K562 (cell line): Measurements from ENCODE around the gene ESRRG. TPM values are rescaled to one million over a fixed set of nuclear protein-coding genes. Genes with fewer than 3 reads are reported as not detected.
A peak's percentile ranks its signal among the peaks of the same experiment; 100 is the strongest.

Source experiments
- ATAC-seq: fragments of 200-7000 bp; cut with Tn5 transposase; 3 replicates; pipeline ENCODE4 v1.9.1; 2020; ENCODE audit warnings: moderate library complexity
- BruUV-seq: library from RNA; stranded (reverse); fragments of 400-500 nt; replicated peaks from 2 replicates; lab custom pipeline; 2021; lab: Mats Ljungman, UMichigan
- CTCF ChIA-PET: fragments of 300-600 bp; formaldehyde crosslinking; extraction: SDS; loops from one replicate; lab custom pipeline; 2021; ENCODE audit warnings: low intra/inter-chr PET ratio; lab: Yijun Ruan, JAX
- POLR2A ChIA-PET: fragments of 300-600, 350-650 bp; sonication (Branson Sonifier 250); formaldehyde crosslinking; extraction: SDS; loops from one replicate; lab custom pipeline; 2021; ENCODE audit warnings: antibody characterized with exemption, inconsistent platforms; lab: Yijun Ruan, JAX
- DNase-seq, 4 experiments: peaks; one replicate each; pipeline versions ENCODE4 v3.0.0 to v3.0.0-alpha.2; 2011 to 2018; ENCODE audit warnings: low spot score in 3 of 4, mixed read lengths in 3 of 4; ENCODE audit errors: extremely low read depth in 1 of 4
- FAIRE-seq: peaks from 2 replicates; lab custom pipeline; 2011; peaks lifted over from hg19 to GRCh38; lab: Jason Lieb, UNC
- H2AFZ ChIP-seq: 2 replicates; pipeline ENCODE4 v1.6.0; 2011; ENCODE audit warnings: low read depth, low read length, control low read depth, inconsistent platforms
- H3K27ac ChIP-seq: fragments of 200-600 bp; 3 replicates; pipeline ENCODE4 v1.8.0; 2011; ENCODE audit warnings: low read depth, mild to moderate bottlenecking, control low read depth, inconsistent platforms, low read length, moderate library complexity, mixed read lengths; ENCODE audit errors: extremely low read depth
- H3K27me3 ChIP-seq, 2 experiments: fragments of 300-600 bp in 1 of 2; 2 replicates in 1 of 2; 3 replicates in 1 of 2; pipeline versions ENCODE4 v1.6.0 to v1.8.0; 2011; ENCODE audit warnings: inconsistent platforms in 2 of 2, low read length in 2 of 2, mild to moderate bottlenecking in 1 of 2, mixed read lengths in 1 of 2, moderate library complexity in 1 of 2; ENCODE audit not compliant: control insufficient read depth in 2 of 2, insufficient read depth in 2 of 2
- H3K36me3 ChIP-seq: fragments of 300-600 bp; 3 replicates; pipeline ENCODE4 v1.8.0; 2011; ENCODE audit warnings: mild to moderate bottlenecking, low read length, inconsistent platforms; ENCODE audit not compliant: control insufficient read depth, insufficient read depth
- H3K4me1 ChIP-seq, 2 experiments: fragments of 200-600 bp in 1 of 2; replicated peaks in 1 of 2; 2 replicates in 1 of 2; 3 replicates in 1 of 2; pipeline versions ENCODE4 v1.5.1 to v1.8.0; 2011; ENCODE audit warnings: inconsistent platforms in 2 of 2, low read length in 2 of 2, mild to moderate bottlenecking in 1 of 2, mixed read lengths in 1 of 2, moderate library complexity in 1 of 2; ENCODE audit not compliant: control insufficient read depth in 2 of 2, insufficient read depth in 2 of 2
- H3K4me2 ChIP-seq: 2 replicates; pipeline ENCODE4 v1.6.1; 2011; ENCODE audit warnings: low read length, control low read depth, inconsistent platforms, mixed read lengths; ENCODE audit not compliant: insufficient read depth
- H3K4me3 ChIP-seq: fragments of 200-600 bp; sonication (generic), shearing (Covaris generic); 2 replicates; pipeline ENCODE4 v1.5.1; 2016; ENCODE audit warnings: control low read depth, inconsistent platforms
- H3K79me2 ChIP-seq: fragments of 200-600 bp; 3 replicates; pipeline ENCODE4 v1.8.0; 2011; ENCODE audit warnings: low read length, inconsistent platforms; ENCODE audit not compliant: control insufficient read depth, insufficient read depth
- H3K9ac ChIP-seq, 2 experiments: 2 replicates each; pipeline versions ENCODE4 v1.6.0 to v1.6.1; 2011; ENCODE audit warnings: low read depth in 2 of 2, low read length in 2 of 2, control low read depth in 1 of 2, inconsistent platforms in 1 of 2, mild to moderate bottlenecking in 1 of 2, mixed read lengths in 1 of 2; ENCODE audit not compliant: insufficient read depth in 1 of 2
- H3K9me1 ChIP-seq: one replicate; pipeline ENCODE4 v1.6.0; 2011; ENCODE audit warnings: inconsistent platforms, mild to moderate bottlenecking, low read length, moderate library complexity; ENCODE audit not compliant: control insufficient read depth, insufficient read depth
- H3K9me3 ChIP-seq: replicated peaks from 2 replicates; pipeline ENCODE4 v1.5.1; 2011; ENCODE audit warnings: low read depth, low read length, inconsistent platforms; ENCODE audit not compliant: control insufficient read depth, insufficient read depth
- H4K20me1 ChIP-seq: replicated peaks from 2 replicates; pipeline ENCODE4 v1.6.1; 2011; ENCODE audit warnings: low read length, inconsistent platforms, mixed read lengths; ENCODE audit not compliant: control insufficient read depth, insufficient read depth
- GATAD2B ChIP-seq: fragments of 450-650 bp; IDR thresholded peaks from 2 replicates; pipeline ENCODE4 v1.6.1; 2017; ENCODE audit warnings: mild to moderate bottlenecking, borderline replicate concordance
- HNRNPK ChIP-seq: fragments of 200-400 bp; formaldehyde crosslinking; IDR thresholded peaks from one replicate; pipeline ENCODE4 v1.6.1; 2018; ENCODE audit warnings: mild to moderate bottlenecking, low read depth, low read length; ENCODE audit not compliant: poor library complexity, severe bottlenecking
- HNRNPL ChIP-seq: fragments of 200-400 bp; formaldehyde crosslinking; IDR thresholded peaks from 2 replicates; pipeline ENCODE4 v1.6.1; 2017; ENCODE audit warnings: low read depth, mild to moderate bottlenecking, low read length
- PCBP1 ChIP-seq: fragments of 200-400 bp; formaldehyde crosslinking; IDR thresholded peaks from 2 replicates; pipeline ENCODE4 v1.6.1; 2018; ENCODE audit warnings: mild to moderate bottlenecking, low read depth, low read length; ENCODE audit not compliant: poor library complexity, severe bottlenecking
- PCBP2 ChIP-seq: fragments of 200-400 bp; formaldehyde crosslinking; IDR thresholded peaks from 2 replicates; pipeline ENCODE4 v1.6.1; 2018; ENCODE audit warnings: low read length, low read depth, mild to moderate bottlenecking, moderate library complexity; ENCODE audit not compliant: poor library complexity, severe bottlenecking
- WGBS: fragments of 100-300 bp; shearing (Covaris generic); methylation state at CpG from one replicate; pipeline ENCODE4 v1.1.6; 2016; ENCODE audit warnings: low coverage, mixed read lengths; ENCODE audit not compliant: insufficient coverage; ENCODE audit errors: missing lambda C conversion rate; 5-methylcytosine and 5-hydroxymethylcytosine counted together
- in situ Hi-C: fragments of 300-500 bp; cut with MboI; formaldehyde crosslinking; loops from 4 replicates; pipeline ENCODE4 v1.15.0; 2018; ENCODE audit warnings: inconsistent platforms, mixed read lengths
- intact Hi-C: fragments of 100-400 bp; cut with micrococcal nuclease; formaldehyde crosslinking; loops from 2 replicates; pipeline ENCODE4 v1.14.2; 2022
- polyA plus RNA-seq, 8 experiments: library from polyadenylated mRNA; depleted of rRNA in 4 of 8; stranded (reverse) in 5 of 8; unstranded in 3 of 8; fragments of >200 nt; fragmentation: Nextera tagmentation in 2 of 8; fragmentation: Illumina TruSeq in 1 of 8; extraction: Ambion mirVana in 2 of 8; extraction: Trizol in 1 of 8; gene quantifications; 2 replicates each; pipeline versions ENCODE4 v1.2.1 to v1.2.3, GENCODE V29; 2011 to 2014; ENCODE audit warnings: inconsistent platforms in 1 of 8, missing spikeins in 1 of 8
- total RNA-seq, 7 experiments: library from RNA; depleted of rRNA in 6 of 7; stranded (reverse); fragments of >200 nt in 6 of 7; fragmentation: Illumina TruSeq in 2 of 7; extraction: Trizol in 2 of 7; gene quantifications; 2 replicates each; pipeline versions ENCODE4 v1.2.1 to v1.2.3, GENCODE V29; 2011 to 2021; ENCODE audit warnings: low replicate concordance in 1 of 7

ESRRG gene
- total and polyA plus RNA-seq, 9 of the 15 experiments (the other 6 are each of a cell fraction or from before 2014, with no cell fraction given), result not detected

DNA sequence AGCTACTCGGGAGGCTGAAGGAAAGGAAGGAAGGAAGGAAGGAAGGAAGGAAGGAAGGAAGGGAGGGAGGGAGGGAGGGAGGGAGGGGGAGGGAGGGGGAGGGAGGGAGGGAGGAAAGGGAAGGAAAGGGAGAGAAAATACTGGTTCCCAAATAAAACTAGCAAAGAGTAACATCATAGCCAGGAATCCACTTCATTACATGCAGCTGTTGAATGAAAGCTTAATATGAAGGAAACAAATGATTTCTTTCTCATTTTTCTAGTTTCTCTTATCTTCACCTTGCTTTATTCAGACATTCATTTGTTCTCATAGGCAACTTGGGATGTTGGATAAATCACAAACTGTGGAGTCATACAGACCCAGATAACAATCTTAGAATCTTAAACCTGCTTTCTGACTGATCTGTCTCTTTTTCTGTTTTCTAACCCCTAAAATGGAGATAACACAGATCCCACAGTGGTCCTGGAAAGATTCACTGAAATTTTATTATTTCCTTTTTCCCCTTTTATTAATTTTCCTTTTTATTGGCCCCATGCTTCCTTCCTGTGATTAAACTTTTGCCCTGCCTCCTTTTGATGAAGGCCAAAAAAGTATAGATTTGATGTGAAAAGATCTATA is 247.5 kb downstream of the ESRRG start:
- Histone ChIP-seq H3K4me3 (no peak overlapping the region), H3K9me1 (no peaks in the 10 kb centered on the region), H4K20me1 (no peaks in the 10 kb centered on the region), H3K79me2 (no peaks in the 10 kb centered on the region), H3K27me3 (no peaks in the 10 kb centered on the region), H3K9ac (no peak overlapping the region), H3K36me3 (no peaks in the 10 kb centered on the region), H3K9me3 (no peaks in the 10 kb centered on the region; the same call in 1 of the 2 replicates), H3K4me2 (no peak overlapping the region), H3K4me1 (no peaks in the 10 kb centered on the region), H2AFZ (no peak overlapping the region), H3K27ac (no peak overlapping the region)
- no peak for ATAC-seq
- WGBS, result 0% methylated on average over 1 of the region's 1 CpG
- intact Hi-C loops, result no loop called here
- TF ChIP-seq PCBP1, result peak; percentile 43
- peak; percentile 88 for TF ChIP-seq PCBP2
- TF ChIP-seq HNRNPL, result no peak
- peak; percentile 87 for TF ChIP-seq HNRNPK
- TF ChIP-seq GATAD2B, result no peak
- BruUV-seq, result no TSS peak
- in situ Hi-C loops, result no loop called here
- ChIA-PET CTCF (no interaction called here), POLR2A (no interaction called here)
- FAIRE-seq, result no peak
- no peak for DNase-seq
